AG10803 (cell line): ENCODE data around the gene RAB41.
"Not testable (repeated sequence)": the region's sequence is repeated elsewhere in the genome, so short reads cannot be mapped to it uniquely, and the experiment has no call there.

ENCODE experiments used
- DNase-seq: peaks from one replicate; pipeline ENCODE4 v3.0.0; 2010; ENCODE audit warnings: low read depth
- H3K4me3 ChIP-seq: 2 replicates; pipeline ENCODE4 v1.5.1; 2011; ENCODE audit warnings: mild to moderate bottlenecking, low read length, control low read depth
- TF ChIP-seq, protein P1 (sequence below): conservative IDR thresholded peaks from 2 replicates; pipeline ENCODE4 v1.5.1; 2011; ENCODE audit warnings: mild to moderate bottlenecking, low read length, control low read depth, inconsistent platforms

Gene RAB41

DNA sequence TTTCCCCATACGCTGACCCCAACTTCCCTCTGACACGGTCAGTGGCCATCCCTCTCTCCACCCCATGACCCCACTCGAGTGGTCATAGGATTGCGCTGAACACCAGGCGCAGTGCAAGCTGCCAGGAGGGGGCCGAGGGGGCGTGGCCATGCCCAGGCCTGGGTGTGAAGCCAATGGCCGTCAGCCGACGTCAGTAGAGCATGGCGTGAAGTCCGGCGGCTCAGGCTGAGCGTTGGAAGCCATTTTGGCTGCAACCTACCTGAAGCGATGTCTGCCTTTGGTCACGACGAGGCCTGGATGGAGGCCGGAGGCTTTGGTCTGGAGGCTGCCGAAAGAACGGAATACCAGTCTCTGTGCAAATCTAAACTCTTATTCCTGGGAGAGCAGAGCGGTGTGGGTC, at the start of gene RAB41:
Gene RAB41 (plus strand): TSS at position 222 of the 400 bp plus-strand sequence. CDS start 46 bp downstream, at position 268.
- H3K4me3 ChIP-seq: no peak within 1 kb of the TSS
- no peak for DNase-seq
- TF ChIP-seq, protein P1, sequence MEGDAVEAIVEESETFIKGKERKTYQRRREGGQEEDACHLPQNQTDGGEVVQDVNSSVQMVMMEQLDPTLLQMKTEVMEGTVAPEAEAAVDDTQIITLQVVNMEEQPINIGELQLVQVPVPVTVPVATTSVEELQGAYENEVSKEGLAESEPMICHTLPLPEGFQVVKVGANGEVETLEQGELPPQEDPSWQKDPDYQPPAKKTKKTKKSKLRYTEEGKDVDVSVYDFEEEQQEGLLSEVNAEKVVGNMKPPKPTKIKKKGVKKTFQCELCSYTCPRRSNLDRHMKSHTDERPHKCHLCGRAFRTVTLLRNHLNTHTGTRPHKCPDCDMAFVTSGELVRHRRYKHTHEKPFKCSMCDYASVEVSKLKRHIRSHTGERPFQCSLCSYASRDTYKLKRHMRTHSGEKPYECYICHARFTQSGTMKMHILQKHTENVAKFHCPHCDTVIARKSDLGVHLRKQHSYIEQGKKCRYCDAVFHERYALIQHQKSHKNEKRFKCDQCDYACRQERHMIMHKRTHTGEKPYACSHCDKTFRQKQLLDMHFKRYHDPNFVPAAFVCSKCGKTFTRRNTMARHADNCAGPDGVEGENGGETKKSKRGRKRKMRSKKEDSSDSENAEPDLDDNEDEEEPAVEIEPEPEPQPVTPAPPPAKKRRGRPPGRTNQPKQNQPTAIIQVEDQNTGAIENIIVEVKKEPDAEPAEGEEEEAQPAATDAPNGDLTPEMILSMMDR: no peak

DNA sequence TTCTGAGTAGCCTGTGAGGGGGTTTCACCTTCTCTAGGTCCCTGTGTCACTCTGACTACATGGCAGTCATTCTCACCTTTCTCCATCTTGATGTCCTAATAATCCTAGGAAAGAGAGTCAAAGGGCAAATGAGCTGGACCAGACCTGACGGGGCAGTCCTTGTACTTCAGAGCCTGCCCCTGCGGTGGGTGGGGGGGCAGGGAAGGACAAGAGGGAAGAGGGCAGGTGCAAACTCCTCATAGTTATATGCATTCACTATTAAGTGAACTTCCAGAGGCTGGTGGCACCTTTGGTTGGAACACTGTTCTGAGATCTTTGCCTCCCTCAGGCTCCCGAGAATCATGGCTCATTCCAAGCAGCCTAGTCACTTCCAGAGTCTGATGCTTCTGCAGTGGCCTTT, 47.6 kb upstream of the RAB41 start, which contains the start of gene AWAT1:
Gene AWAT1 (plus strand): TSS at position 301 of the 400 bp plus-strand sequence. CDS start 41 bp downstream, at position 342.
- no peak within 1 kb of the TSS for H3K4me3 ChIP-seq

DNA sequence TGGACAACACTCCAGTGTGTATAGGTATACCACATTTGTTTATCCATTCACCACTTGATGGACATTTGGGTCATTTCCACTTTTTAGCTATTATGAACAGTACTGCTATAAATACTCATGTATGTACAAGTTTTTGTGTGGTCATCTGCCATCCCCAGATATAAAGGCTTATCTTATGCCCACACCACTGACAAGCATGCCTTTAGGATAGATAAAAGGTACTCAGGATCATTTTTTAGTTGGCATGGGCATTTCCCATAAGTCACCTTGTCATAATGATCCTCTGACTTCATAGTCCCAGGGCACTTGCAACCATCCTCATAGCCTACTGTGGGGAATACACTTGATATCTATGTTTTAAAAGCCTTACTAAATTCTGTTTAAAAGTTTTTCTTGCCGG, 41.2 kb upstream of the RAB41 start:
- no peak overlapping the region for H3K4me3 ChIP-seq
- no peak for DNase-seq
- TF ChIP-seq, protein P1: no peak

More for the DNA sequence above, 47.6 kb upstream of the RAB41 start, which contains the start of gene AWAT1:
- DNase-seq: no peak
- TF ChIP-seq, protein P1: no peak

DNA sequence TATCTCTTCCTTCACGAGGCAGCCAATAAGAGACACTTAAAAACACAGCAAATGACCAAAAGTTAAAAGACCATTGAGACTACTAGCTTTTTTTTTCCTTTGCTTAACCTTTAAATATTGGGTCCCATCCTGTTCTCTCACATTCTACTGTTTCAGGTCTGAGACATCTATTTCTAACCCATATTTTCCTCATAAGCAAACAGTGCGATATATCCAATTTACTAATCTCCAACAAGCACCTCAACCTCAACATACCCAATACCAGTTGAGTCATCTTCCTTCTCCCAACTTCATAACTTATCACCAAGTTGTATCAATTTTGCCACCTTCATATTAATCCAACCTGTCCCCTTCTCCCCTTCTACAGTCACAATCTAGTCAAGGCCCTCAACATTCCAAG, 40.5 kb upstream of the RAB41 start:
- TF ChIP-seq, protein P1: no peak
- H3K4me3 ChIP-seq: no peak overlapping the region
- no peak for DNase-seq

DNA sequence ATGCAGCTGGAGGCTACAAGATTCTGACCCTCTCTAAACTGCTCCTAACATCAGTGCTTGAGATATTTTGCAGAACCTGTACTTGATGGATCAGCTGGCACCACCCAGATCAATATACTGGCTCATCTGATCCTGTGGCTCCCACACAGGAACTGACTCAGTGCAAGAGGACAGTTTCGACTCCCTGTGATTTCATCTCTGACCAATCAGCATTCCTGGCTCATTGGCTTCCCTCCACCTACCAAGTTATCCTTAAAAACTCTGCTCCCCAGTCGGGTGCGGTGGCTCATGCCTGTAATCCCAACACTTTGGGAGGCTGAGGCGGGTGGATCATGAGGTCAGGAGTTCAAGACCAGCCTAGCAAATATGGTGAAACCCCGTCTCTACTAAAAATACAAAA, 38.4 kb upstream of the RAB41 start:
- DNase-seq, H3K4me3 ChIP-seq: not testable (repeated sequence)

DNA sequence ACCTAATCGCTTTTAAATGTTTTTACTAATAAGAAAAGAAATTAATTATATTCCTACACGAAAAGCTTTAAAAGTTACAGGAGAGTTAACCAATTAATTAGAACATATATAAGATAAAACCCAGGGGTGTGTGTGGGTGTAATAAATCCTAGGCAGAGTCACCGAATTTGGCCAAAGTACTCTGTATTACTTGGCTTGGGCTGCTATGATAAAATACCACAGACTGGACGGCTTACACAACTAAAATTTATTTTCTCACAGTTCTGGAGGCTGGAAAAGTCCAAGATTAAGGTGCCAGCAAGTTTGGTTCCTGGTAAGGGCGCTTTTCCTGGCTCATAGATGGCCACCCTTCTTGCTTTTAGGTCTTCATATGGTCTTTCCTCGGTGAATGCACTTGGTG, 37.1 kb upstream of the RAB41 start:
- no peak overlapping the region for H3K4me3 ChIP-seq
- TF ChIP-seq, protein P1: no peak
- DNase-seq: no peak

DNA sequence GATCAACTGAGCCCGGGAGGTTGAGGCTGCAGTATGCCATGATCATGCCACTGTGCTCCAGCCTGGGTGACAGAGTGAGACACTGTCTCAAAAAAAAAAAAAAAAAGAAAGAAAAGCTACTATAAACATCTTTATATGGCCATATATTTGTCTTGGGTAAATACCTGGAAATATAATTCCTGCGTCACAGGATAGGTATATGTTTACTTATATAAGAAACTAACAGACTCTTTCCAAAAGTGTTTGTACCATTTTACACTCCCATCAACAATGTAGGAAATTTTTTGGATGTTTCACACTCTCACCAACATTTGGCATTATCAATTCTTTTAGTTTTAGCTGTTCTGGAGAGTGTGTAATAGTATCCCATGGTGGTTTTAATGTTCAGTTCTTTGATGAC, 34.7 kb upstream of the RAB41 start:
- no peak overlapping the region for H3K4me3 ChIP-seq
- TF ChIP-seq, protein P1: no peak
- DNase-seq: no peak

DNA sequence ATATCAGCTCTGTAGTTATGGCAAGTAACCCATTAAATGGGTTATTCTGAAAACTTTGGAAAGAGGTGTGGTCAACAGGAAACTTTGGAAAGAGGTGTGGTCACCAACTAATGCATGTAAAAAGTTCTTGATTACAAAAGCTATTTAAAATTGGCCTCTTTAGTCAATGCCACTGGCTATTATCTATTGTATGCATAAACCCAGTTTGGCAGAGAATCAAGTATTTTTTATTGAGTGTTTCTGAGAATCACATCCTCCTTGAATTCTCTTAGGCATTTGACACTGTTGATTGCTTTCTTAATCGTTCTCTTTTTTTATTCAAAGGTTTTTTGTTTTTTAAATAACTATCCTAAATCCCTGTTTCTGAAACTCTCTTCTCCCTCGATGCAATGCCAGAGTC, 29.5 kb upstream of the RAB41 start:
- TF ChIP-seq, protein P1: no peak
- no peak overlapping the region for H3K4me3 ChIP-seq
- DNase-seq: no peak
